Fibroblast of skin of back (primary cell): ENCODE measurements around the gene DHRS4L2.
"Not testable (repeated sequence)": the region's sequence is repeated elsewhere in the genome, so short reads cannot be mapped to it uniquely, and the experiment has no call there.

Source experiments
- DNase-seq: peaks from one replicate; pipeline ENCODE4 v3.0.0-alpha.2; 2013

Gene DHRS4L2

GRCh38 chr14:24020520-24020919 is 31.8 kb downstream of the DHRS4L2 start:
- DNase-seq, result not testable (repeated sequence)

GRCh38 chr14:24024939-24025418 is 36.2 kb downstream of the DHRS4L2 start:
- DNase-seq, result not testable (repeated sequence)

GRCh38 chr14:24029687-24030086 is 41.0 kb downstream of the DHRS4L2 start:
- DNase-seq, result not testable (repeated sequence)

GRCh38 chr14:24031331-24031730 is 42.6 kb downstream of the DHRS4L2 start:
- not testable (repeated sequence) for DNase-seq

GRCh38 chr14:24032727-24033418 is 44.1 kb downstream of the DHRS4L2 start:
- peak; percentile 48 for DNase-seq

GRCh38 chr14:24035769-24036168 is 47.0 kb downstream of the DHRS4L2 start:
- DNase-seq, result not testable (repeated sequence)

- peak; percentile 74 for DNase-seq
Observed at GRCh38 chr14:24036169-24036962, 47.6 kb downstream of the DHRS4L2 start.

- DNase-seq, result not testable (repeated sequence)
Observed at GRCh38 chr14:24036963-24037657, 48.4 kb downstream of the DHRS4L2 start.

- DNase-seq, result no peak
Observed at GRCh38 chr14:24037658-24038037, 48.9 kb downstream of the DHRS4L2 start.

GRCh38 chr14:24038686-24039085 is 50.0 kb downstream of the DHRS4L2 start:
- no peak for DNase-seq

- DNase-seq, result no peak
Observed at GRCh38 chr14:24040692-24041091, 52.0 kb downstream of the DHRS4L2 start.

- DNase-seq, result no peak
Observed at GRCh38 chr14:24042746-24043145, 54.0 kb downstream of the DHRS4L2 start.

- DNase-seq, result not testable (repeated sequence)
Observed at GRCh38 chr14:24049002-24049401, 60.3 kb downstream of the DHRS4L2 start.

GRCh38 chr14:24050753-24051152 is 62.0 kb downstream of the DHRS4L2 start:
- DNase-seq, result not testable (repeated sequence)

GRCh38 chr14:24051176-24051788 is 62.6 kb downstream of the DHRS4L2 start:
- no peak for DNase-seq

- peak; percentile 54 for DNase-seq
Observed at GRCh38 chr14:24051789-24052655, 63.3 kb downstream of the DHRS4L2 start, which contains the start of gene CARMIL3. Gene CARMIL3, plus strand, starts transcription at chr14:24052009. Its CDS starts 145 bp downstream, at chr14:24052154.

- no peak for DNase-seq
Observed at GRCh38 chr14:24052656-24053547, 64.2 kb downstream of the DHRS4L2 start.

GRCh38 chr14:24053548-24054323 is 65.0 kb downstream of the DHRS4L2 start:
- DNase-seq, result no peak

GRCh38 chr14:24054324-24054641 is 65.6 kb downstream of the DHRS4L2 start:
- DNase-seq, result no peak

- no peak for DNase-seq
Observed at GRCh38 chr14:24054646-24055045, 65.9 kb downstream of the DHRS4L2 start.
